GM19351 (cell line): Measurements from ENCODE around the gene JMJD8.
"Not testable (repeated sequence)": the region's sequence is repeated elsewhere in the genome, so short reads cannot be mapped to it uniquely, and the experiment has no call there.

Experiments
- ATAC-seq: cut with Tn5 transposase; IDR thresholded peaks from one replicate; pipeline ENCODE4 v1.9.1; 2021; ENCODE audit warnings: mild to moderate bottlenecking, moderate library complexity; ENCODE audit not compliant: unreplicated experiment

JMJD8 gene

GRCh38 chr16:722835-723633, 38.9 kb upstream of the JMJD8 start:
- ATAC-seq, result no peak

GRCh38 chr16:721765-722540, 37.8 kb upstream of the JMJD8 start:
- no peak for ATAC-seq

- ATAC-seq, result peak; percentile 71
These were observed 37.0 kb upstream of the JMJD8 start, which contains the start of gene ANTKMT for GRCh38 chr16:720990-721764. TSS of gene ANTKMT (plus strand) at chr16:721146. CDS start at chr16:721275, 129 bp downstream.

- ATAC-seq, result peak; percentile 22
These were observed 36.4 kb upstream of the JMJD8 start for GRCh38 chr16:720447-720989.

GRCh38 chr16:719815-720446, 35.8 kb upstream of the JMJD8 start:
- no peak for ATAC-seq

- ATAC-seq, result no peak
These were observed 34.8 kb upstream of the JMJD8 start for GRCh38 chr16:718922-719321.

- ATAC-seq, result no peak
These were observed 34.3 kb upstream of the JMJD8 start for GRCh38 chr16:718389-718788.

GRCh38 chr16:717450-718245, 33.5 kb upstream of the JMJD8 start:
- ATAC-seq, result no peak

GRCh38 chr16:716768-717325, 32.7 kb upstream of the JMJD8 start:
- no peak for ATAC-seq

GRCh38 chr16:716200-716568, 32.0 kb upstream of the JMJD8 start:
- no peak for ATAC-seq

GRCh38 chr16:715477-716199, 31.5 kb upstream of the JMJD8 start:
- peak; percentile 17 for ATAC-seq

GRCh38 chr16:714558-715476, 30.7 kb upstream of the JMJD8 start, which contains the start of gene METRN:
TSS of gene METRN (plus strand) at chr16:715118. CDS start at chr16:715290, 172 bp downstream.
- ATAC-seq, result peak; percentile 76

- no peak for ATAC-seq
These were observed 29.9 kb upstream of the JMJD8 start for GRCh38 chr16:714079-714478.

- not testable (repeated sequence) for ATAC-seq
These were observed 28.7 kb upstream of the JMJD8 start for GRCh38 chr16:712740-713250.

- no peak for ATAC-seq
These were observed 27.6 kb upstream of the JMJD8 start for GRCh38 chr16:711548-712320.

GRCh38 chr16:711084-711483, 26.9 kb upstream of the JMJD8 start:
- no peak for ATAC-seq
